GM19397 (cell line): ENCODE results near the gene HEPHL1.
"Not testable (repeated sequence)": the region's sequence is repeated elsewhere in the genome, so short reads cannot be mapped to it uniquely, and the experiment has no call there.

Experiments
- ATAC-seq: cut with Tn5 transposase; IDR thresholded peaks from one replicate; pipeline ENCODE4 v1.9.1; 2021; ENCODE audit warnings: mild to moderate bottlenecking, moderate library complexity; ENCODE audit not compliant: unreplicated experiment

The HEPHL1 gene, protein sequence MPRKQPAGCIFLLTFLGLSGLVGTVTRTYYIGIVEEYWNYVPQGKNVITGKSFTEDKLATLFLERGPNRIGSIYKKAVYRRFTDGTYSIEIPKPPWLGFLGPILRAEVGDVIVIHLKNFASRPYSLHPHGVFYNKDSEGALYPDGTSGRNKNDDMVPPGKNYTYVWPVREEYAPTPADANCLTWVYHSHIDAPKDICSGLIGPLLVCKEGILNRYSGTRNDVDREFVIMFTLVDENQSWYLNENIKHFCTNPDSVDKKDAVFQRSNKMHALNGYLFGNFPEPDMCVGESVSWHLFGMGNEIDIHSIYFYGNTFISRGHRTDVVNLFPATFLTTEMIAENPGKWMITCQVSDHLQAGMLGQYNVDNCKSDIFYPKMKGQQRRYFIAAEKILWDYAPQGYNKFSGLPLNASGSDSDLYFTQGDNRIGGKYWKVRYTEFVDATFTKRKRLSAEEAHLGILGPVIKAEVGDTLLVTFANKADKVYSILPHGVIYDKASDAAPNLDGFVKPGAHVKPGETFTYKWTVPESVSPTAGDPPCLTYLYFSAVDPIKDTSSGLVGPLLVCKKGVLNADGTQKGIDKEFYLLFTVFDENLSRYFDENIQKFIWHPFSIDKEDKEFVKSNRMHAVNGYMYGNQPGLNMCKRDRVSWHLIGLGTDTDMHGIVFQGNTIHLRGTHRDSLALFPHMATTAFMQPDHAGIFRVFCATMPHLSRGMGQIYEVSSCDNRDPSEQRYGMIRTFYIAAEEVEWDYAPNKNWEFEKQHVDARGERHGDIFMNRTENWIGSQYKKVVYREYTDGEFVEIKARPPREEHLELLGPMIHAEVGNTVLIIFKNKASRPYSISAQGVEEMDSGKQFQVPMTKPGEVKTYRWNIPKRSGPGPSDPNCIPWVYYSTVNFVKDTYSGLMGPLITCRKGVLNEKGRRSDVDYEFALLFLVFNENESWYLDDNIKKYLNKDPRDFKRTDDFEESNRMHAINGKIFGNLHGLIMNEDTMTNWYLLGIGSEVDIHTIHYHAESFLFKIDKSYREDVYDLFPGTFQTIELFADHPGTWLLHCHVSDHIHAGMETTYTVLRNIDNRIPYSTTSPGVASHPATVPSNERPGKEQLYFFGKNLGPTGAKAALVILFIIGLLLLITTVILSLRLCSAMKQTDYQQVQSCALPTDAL

DNA sequence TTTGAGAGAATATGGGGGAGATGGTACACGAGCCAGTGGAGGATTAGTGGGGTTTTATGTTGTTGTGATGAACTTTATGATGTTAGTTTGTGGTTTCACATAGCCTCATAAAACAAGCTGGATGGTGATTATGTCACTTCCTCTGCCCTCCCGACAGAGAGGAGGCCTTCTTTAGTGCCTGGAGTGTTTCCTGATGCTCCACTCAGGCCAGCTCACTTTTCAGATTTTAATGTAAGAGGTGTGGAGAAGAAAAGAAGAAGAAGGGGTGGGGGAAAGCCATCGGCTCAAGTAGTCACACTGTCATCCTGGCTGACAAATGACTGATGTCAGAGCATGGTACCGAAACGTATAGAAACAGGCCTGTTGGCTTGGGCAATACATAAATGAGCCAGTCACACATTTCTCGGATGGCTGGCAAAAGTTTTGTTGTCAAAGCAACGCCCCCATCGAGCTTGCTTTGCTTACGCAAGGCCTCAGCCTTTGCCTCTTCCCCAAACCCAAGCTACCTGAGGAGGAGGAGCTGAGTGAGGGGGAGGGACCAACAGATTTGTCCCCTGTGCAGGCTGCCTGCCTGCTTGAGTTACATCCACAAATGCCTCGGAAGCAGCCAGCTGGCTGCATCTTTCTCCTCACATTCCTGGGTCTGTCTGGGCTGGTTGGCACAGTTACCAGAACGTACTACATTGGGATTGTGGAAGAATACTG is at the start of gene HEPHL1:
HEPHL1 (plus strand) TSS at position 578 of the 705 bp plus-strand sequence; CDS start at position 593, 15 bp downstream.
- no peak for ATAC-seq

DNA sequence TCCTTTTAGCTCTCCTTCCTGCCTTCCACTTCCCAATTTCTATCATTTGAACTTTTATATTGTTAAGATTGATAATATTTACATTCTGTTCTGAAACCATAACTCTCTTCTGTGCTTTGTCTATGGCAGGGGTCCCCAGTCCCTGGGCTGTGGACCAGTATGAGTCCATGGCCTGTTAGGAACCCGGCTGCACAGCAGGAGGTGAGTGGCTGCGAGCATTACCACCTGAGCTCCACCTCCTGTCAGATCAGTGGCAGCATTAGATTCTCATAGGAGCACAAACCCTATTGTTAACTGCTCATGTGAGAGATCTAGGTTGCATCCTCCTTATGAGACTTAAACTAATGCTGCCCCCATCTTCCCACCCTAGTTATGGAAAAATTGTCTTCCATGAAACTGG is 48.4 kb upstream of the HEPHL1 start:
- no peak for ATAC-seq

DNA sequence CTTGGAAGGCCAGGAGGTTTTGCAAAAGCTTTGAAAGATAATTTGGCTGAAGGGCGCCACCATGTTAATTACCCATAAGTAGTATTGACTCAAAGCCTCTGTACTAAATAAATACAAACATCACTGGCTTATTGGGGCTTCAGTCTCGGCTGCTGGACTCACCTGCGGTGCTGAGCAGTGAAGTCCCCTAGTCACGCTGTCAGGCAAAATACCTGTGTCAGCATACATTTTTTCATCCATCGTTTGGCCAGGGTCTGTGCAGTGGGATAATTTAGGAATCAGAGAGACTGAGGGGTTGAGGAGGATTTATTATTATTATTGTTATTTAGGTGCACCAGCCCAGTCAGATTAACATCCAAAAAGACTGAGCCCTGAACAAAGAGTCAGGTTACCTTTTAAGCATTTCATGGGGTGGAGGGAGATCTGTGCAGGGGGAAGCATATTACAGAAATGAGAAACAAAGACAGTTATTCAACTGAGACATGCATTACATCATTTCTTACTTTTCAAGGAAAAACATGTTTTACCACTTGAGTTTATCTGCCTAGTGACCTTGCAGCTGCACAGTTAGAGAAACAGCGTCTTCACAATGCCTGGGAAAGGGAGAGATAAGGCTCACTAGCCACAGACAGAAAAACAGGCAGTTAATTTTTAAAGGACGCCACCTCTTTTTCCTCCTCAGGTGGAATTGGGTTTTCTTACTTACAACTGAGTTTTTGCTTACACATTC is 47.7 kb upstream of the HEPHL1 start:
- not testable (repeated sequence) for ATAC-seq

DNA sequence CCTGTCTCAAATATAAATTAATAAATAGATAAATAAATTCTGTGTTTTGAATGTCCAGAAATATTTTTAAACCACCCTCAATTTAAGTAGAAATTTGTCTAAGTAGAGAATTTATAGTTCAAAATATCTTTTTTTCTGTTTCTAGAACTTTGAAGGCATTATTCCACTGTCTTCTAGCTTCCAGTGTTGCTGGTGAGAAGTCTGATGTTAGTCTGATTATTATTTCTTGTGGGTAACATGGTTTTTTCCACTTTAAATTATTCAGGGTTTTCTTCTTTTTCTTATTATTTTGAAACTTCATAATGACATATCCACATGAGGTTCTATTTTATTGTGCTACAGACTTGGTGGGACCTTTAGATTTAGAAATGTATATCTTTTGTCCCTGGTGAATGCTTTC is 46.4 kb upstream of the HEPHL1 start:
- ATAC-seq: no peak

DNA sequence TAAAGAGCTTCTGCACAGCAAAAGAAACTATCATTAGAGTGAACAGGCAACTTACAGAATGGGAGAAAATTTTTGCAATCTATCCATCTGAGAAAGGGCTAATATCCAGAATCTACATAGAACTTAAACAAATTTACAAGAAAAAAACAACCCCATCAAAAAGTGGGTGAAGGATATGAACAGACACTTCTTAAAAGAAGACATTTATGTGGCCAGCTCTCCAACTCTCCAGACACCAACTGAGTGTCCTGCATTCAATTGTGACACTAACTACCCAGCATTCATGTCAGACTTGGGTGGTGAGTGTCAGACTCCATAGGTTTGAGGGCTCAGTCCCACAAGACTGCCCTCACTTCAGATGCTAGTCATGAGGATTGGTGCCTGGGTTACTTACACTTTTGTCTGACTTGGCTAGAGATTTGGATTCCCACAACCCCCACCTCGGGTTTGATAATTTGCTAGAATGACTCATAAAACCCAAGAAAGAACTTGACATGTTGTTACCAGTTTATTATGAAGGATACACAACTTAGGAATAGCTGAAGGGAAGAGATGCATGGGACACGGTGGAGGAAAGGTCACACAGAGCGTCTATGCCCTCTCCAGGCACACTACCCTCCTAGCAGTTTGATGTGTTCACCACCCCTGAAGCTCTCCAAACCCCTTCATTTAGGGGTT is 44.4 kb upstream of the HEPHL1 start:
- not testable (repeated sequence) for ATAC-seq

DNA sequence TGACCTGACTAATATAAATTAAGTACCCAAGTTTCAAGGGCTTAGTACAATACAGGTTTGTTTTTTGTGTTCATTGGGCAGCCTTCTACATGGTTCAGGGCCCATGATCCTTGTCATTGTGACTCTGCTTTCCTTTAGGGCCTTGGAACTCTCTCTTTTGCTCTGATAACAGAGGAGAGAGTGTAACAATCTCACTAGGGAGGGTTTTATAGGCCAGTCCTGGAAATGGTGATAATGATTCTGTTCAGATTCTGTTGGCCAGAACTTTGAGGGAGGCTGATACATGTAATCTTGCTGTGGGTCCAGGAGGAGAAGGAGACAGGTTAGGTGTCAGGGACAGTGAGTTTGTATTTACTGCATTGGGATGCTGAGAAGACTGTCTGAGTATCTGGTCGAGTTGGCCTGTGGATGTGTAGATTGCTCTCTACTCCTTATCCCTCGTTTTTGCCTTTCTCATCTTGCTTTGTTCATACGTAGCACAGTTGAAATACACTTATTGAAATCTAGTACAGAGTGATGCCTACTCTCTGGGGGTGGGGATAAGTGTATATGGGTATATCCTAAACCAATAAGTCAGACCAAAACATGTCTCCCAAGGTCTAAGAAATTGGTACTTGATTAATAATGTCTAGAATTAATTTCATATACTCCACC is 37.5 kb upstream of the HEPHL1 start:
- no peak for ATAC-seq

DNA sequence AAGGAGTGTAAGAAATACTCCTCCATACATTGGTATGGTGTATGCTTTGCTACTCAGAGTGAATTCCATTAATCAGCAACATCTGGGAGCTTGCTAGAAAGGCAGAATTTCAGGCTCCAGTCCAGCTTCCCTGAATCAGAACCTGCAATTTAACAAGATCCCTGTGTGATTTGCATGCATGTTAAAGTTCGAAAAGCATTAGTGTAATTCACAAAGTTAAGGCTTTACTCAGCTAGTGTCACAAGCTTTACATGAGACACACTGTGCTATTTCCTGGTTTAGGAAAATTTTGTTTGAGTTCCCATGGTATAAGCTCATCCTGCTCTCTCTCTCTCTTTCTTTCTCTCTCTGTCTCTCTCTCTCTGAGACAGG is 37.0 kb upstream of the HEPHL1 start:
- no peak for ATAC-seq

DNA sequence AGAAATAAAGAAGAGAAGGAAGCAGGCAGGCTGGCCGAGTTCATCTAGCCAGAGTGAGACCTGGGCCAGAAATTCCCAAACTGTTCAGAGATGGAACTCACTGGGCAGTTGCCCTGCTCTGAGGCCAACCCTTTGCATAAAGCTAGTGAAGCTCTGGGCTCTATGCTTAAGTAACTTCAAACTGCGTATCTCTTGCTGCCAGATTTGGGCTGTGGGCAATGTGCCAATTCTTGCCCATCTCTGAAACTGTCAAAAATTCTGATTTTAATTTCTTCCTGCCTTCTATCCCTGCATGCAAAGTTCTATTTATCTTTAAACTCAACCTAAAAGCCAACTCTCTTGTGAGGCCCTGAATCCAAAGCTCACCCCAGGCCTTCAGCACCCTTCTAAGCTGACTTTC is 36.2 kb upstream of the HEPHL1 start:
- no peak for ATAC-seq

DNA sequence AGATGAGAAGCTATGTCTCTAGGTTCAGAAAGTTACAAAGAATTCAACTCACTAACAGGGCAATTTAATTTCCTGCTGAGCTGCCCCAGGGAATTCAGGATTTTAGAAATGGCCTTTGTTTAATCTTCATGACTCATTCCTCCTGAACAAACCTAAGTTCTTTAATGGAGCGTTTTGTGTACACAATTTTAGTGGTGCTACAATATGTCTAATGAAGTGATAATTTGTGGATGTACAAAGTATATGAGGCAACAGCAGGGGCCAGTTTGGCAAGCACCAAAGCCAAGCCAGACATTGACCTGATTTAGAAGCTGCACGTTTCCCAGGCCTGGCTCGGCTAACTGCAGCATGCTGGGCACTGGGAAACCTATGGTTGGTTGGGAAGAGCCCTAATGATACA is 34.4 kb upstream of the HEPHL1 start:
- ATAC-seq: no peak

DNA sequence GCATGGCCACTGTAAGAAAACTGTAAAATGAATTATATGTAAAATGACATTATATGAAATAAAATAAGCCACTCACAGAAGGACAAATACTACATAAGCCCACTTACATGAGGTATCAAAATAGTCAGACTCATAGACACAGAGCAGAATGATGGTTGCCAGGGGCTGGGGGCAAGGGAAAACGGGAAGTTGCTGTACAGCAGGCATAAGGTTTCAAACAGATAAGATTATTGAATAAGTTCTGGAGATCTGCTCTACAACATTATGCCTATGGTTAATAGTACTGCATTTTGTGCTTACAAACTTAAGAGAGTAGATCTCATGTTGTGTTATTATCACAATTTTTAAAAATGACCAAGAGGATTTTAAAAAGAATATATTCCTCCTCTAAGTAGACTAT is 32.7 kb upstream of the HEPHL1 start:
- no peak for ATAC-seq

DNA sequence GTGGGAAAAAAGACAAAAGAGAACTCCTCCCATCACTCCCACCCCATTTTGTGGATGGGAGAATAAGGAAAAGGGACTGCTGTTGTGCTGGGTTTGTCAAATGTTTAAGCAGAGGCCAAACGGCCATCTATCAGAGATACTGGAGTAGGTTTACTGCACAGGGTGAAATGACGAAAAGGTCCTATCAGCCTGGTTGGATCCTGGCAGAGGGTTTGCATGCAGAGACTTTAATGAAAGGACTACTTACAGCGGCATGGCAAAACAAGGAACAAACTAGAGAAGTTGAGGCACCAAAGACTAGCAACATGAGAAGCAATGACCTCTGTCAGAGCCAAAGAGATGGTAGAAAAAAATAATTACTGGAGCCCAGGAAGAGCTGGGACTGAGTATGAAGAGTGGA is 32.2 kb upstream of the HEPHL1 start:
- no peak for ATAC-seq

DNA sequence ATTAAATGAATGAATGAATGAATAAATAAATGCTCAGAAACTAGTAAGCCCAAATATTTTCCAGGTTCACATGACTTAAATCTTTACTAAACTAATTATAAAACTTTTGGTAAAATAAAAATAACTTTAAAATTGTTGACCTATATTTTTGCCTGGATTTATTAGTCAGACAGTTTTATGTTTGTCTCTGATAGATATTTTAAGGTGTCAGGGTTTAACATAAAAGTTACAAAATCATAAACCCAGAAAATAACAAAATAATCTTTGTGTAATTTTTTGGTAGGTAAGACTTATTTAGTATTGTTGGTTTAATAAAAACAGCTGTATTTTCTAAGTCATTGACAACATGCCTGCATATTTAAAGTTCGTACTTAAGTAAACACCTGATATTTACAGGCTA is 27.4 kb upstream of the HEPHL1 start:
- no peak for ATAC-seq

DNA sequence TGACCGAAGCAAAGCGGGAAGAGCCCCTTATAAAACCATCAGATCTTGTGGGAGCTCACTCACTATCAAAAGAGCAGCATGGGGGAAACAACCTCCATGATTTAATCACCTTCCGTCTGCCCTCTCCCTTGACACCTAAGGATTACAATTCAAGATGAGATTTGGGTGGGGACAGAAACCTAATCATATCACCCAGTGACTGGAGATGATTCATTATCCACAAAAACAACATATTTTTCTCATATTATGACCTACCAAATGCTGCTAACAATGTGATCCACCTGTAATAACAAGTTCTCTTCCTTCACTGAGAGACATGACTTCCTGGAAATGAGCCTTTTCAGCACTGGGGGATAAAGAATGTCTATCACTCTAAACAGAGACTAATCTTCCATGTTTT is 23.4 kb upstream of the HEPHL1 start:
- ATAC-seq: no peak

DNA sequence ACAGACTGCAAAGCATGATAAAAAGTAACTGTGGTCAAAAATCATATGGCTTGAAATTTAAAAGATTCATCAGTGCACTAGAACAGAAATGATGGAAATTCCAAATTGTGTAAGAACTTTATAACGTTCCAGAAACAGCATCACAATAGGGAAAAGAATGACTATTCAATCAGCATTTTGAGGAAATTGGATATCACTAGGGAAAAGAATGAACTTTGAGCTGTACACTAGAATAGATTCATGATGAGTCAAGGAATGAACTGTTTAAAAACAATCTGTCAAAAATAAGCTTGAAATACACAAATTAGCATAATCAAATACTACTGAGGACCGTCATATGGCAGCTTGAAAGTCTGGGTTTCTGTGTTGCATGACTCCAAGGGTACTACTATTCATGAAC is 20.5 kb upstream of the HEPHL1 start:
- ATAC-seq: no peak

DNA sequence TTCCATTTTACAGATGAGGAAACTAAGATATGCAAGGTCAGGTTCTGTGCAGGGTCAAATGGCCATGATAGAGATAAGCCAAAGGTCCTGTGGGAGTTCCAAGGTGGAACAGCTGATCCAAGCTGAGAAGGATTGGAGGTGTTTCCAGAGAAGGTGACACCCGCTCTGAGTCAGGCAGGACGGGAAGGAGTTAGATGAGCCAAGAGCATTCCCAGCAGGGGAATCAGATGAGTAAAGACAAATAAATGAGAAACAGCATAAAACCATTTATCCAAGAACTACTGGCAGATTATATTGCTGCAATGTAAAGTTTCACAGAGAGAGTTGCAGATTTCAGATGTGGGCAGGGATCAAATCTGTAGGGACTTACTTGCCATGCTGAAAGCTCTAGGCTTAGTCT is 18.9 kb upstream of the HEPHL1 start:
- no peak for ATAC-seq

DNA sequence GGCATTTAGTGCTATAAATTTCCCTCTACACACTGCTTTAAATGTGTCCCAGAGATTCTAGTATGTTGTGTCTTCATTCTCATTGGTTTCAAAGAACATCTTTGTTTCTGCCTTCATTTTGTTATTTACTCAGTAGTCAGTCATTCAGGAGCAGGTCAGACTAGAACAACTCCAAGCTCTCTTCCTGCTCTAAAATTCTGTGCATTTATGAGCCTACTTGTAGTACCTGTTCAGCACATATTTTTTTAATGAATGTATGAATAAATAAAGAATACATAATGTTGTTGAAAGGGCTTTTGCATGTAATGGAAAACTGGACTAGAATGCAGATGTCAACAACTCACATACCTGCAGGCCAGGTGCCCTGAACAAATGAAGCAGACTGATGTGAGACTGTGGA is 13.7 kb upstream of the HEPHL1 start:
- no peak for ATAC-seq

DNA sequence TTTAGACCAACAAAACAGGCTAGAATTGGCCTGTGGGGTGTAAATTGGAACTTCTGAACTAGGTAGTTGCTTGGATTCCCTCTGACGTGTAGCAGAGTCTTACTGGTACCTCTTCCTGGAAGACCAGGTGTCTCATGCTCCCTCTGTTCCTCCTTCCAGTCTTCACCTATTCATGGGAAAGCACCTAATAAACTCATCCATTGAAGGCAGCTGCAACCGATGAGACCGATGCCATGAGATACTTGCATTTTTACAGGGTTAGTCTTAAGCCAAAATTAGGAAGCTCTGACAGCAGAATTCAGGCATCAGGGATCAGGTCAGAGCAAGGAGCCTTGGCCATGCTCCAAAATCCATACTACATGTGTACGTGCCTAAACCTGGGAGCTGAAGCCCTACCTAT is 13.2 kb upstream of the HEPHL1 start:
- no peak for ATAC-seq

DNA sequence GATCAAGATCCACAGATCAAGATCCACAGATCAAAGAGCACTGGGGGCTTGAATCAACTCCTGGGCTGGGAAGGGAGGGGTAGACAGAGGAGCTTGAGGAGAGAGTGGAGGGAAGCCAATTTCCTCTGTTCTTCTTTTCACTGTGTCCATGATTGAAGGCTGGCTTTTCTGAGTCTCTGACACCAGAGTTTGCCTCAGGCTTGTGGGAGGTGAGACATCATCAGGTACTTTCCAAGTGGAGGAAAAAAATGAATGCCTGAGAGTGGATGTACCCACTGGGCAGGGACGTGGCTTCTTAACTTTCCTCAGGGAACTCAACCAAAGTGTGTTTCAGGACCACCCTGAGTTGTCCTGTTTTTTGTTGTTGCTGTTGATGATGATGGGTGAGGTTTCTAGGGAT is 11.0 kb upstream of the HEPHL1 start:
- no peak for ATAC-seq

DNA sequence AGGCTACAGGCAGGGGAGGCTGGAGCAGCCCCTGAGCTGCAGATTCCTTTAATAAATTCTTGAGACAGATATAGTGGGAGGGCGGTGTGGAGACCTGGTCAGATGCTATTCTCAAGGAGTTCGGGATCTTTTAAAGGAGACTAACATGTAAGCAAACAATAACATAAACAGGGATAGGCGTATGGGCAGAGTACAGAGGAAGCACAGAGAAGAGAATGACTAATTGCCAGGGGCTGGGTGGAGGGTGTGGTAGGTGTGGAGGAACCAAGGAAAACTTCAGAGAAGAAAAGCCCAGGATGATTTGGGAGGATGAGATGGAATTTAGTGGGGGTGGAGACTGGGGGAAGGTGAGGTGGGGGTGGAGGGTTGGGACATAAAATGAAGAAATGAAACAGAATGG is 9.7 kb upstream of the HEPHL1 start:
- ATAC-seq: no peak
